Erythroblast (primary cell): Measurements from ENCODE around the gene EYA3.

Experiments
- GATA1 ChIP-seq: IDR thresholded peaks from 2 replicates; pipeline ENCODE4 v1.6.1; 2011; ENCODE audit warnings: low read depth, mild to moderate bottlenecking, control low read depth, low read length, moderate library complexity
- POLR2A ChIP-seq: IDR thresholded peaks from 2 replicates; pipeline ENCODE4 v1.6.1; 2011; ENCODE audit warnings: mild to moderate bottlenecking, low read length

GRCh38 chr1:28110555-28110954 is 22.1 kb upstream of the EYA3 start:
- no peak for TF ChIP-seq POLR2A
- no peak for TF ChIP-seq GATA1
